HG03196 (cell line): ENCODE results near the gene SLC28A2.

Experiments
- ATAC-seq: cut with Tn5 transposase; IDR thresholded peaks from one replicate; pipeline ENCODE4 v1.9.1; 2021; ENCODE audit not compliant: unreplicated experiment

Gene SLC28A2

DNA sequence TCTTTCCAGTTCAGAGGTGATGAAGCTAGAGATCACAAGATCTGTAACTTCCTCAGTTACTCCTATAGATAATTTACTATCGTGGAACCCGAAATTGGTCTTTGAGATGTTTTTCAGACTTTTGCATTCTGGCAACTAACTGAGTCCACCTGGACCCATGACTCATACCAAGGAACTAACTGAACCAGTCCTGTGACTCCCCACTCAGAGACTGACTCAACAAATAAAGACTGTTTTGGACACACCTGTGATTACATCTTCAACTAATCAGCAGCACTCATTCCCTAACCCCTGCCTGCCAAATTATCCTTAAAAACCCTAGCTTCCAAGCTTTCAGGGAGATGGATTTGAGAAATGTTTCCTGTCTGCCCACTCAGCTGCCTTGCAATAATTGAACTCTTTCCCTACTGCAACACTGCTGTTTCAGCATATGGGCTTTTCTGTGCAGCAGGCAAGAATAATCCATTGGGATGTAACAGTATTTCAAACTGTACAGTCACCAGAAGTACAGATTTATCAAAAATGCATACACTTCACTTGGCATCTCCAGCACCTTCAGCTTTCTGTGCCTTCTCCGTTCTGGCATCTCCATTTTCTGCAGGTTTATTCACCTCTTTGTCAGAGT is 68.7 kb downstream of the SLC28A2 start:
- ATAC-seq = no peak

DNA sequence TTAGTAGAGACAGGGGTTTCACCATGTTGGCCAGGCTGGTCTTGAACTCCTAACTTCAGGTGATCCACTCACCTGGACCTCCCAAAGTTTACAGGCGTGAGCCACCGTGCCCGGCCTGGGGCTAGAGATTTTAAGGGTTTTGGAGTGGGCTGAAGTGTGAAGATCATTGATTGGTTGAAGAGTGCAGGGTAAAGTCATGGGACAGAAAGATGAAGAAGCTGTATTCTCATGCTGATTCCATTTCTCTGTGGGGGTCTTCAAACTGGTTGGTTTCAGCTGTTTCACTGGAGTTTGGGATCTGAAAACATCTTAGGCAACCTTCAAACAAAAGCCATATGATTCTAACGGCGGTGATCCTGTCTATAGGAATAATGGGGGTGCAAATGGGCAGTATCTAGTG is 74.2 kb downstream of the SLC28A2 start:
- no peak for ATAC-seq

DNA sequence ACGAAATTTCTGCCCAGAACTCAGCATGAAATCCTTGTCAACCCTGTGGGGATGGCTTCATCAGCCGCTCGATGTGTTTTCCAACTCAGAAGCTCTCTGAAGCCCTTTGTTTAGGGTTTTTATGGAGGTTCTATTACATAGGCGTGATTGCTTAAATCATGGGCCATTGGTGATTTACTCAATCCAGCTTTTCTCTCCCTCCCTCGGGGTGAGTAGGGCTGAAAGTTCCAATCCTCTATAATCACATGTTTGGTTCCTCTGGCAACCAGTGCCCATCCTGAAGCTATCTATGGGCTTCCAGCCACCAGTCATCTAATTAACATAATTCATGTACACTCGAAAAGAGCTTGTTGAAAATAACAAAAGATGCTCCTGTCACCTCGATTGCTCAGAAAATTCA is 74.7 kb downstream of the SLC28A2 start:
- no peak for ATAC-seq
